Activated CD8-positive, alpha-beta memory T cell treated with anti-CD3 and anti-CD28 coated beads, Interleukin-2, amount 50 U/mL, for 24 hours (primary cell): ENCODE results near the gene HOTAIR.
A peak's percentile ranks its signal among the peaks of the same experiment; 100 is the strongest.

Source experiments
- DNase-seq: peaks from one replicate; pipeline ENCODE4 v3.0.0-alpha.2; 2020; ENCODE audit errors: extremely low read depth

Gene HOTAIR

GRCh38 chr12:53988541-53989226, 13.9 kb upstream of the HOTAIR start:
- no peak for DNase-seq

- DNase-seq: no peak
These were observed 13.1 kb upstream of the HOTAIR start for GRCh38 chr12:53987787-53988230.

- no peak for DNase-seq
These were observed 12.1 kb upstream of the HOTAIR start for GRCh38 chr12:53986686-53987483.

GRCh38 chr12:53985994-53986685, 11.4 kb upstream of the HOTAIR start:
- no peak for DNase-seq

GRCh38 chr12:53985692-53985993, 10.9 kb upstream of the HOTAIR start:
- no peak for DNase-seq

- DNase-seq: peak; percentile 56
These were observed 10.3 kb upstream of the HOTAIR start, which contains the start of gene HOXC10 for GRCh38 chr12:53984901-53985691. Gene HOXC10 (plus strand): TSS chr12:53985146. CDS start chr12:53985260, 114 bp downstream.

- no peak for DNase-seq
These were observed 9.3 kb upstream of the HOTAIR start for GRCh38 chr12:53983950-53984572.

- no peak for DNase-seq
These were observed 8.8 kb upstream of the HOTAIR start for GRCh38 chr12:53983568-53983949.

GRCh38 chr12:53982648-53983567, 8.2 kb upstream of the HOTAIR start:
- DNase-seq: no peak

- DNase-seq: no peak
These were observed 7.1 kb upstream of the HOTAIR start for GRCh38 chr12:53981634-53982565.

GRCh38 chr12:53980802-53981496, 6.2 kb upstream of the HOTAIR start:
- DNase-seq: no peak

GRCh38 chr12:53980104-53980801, 5.5 kb upstream of the HOTAIR start:
- no peak for DNase-seq

GRCh38 chr12:53978477-53979356, 4.0 kb upstream of the HOTAIR start:
- DNase-seq: no peak

- no peak for DNase-seq
These were observed 3.1 kb upstream of the HOTAIR start for GRCh38 chr12:53977596-53978445.

GRCh38 chr12:53976823-53977595, 2.3 kb upstream of the HOTAIR start:
- no peak for DNase-seq
